GM18951 (cell line): ENCODE results near the gene CHST6.
"Not testable (repeated sequence)": the region's sequence is repeated elsewhere in the genome, so short reads cannot be mapped to it uniquely, and the experiment has no call there.

Source experiments
- POLR2A ChIP-seq: IDR thresholded peaks from 4 replicates; pipeline ENCODE4 v1.6.1; 2011; ENCODE audit warnings: mild to moderate bottlenecking; ENCODE audit not compliant: insufficient read length, insufficient read depth; ENCODE audit errors: extremely low read depth
- in situ Hi-C: fragments of 300-500 bp; cut with MboI; formaldehyde crosslinking; loops from one replicate; pipeline ENCODE4 v1.12.0; 2022; ENCODE audit warnings: low sequenced_read_pairs, mixed read lengths, inconsistent platforms; ENCODE audit not compliant: unreplicated experiment

CHST6 gene

GRCh38 chr16:75495076-75495674 is at the start of gene CHST6:
CHST6 (minus strand) TSS chr16:75495441; CDS start chr16:75479828, 15,613 bp downstream.
- no peak for TF ChIP-seq POLR2A
- in situ Hi-C loops, result no loop called here

- in situ Hi-C loops, result loop anchor here (10.0 kb wide), 1 partner anchor 222 kb away; no protein-coding TSS in a partner anchor
Observed at GRCh38 chr16:75542462-75542861, 47.2 kb upstream of the CHST6 start.

GRCh38 chr16:75541236-75541635 is 46.0 kb upstream of the CHST6 start:
- in situ Hi-C loops, result loop anchor here (10.0 kb wide), 1 partner anchor 224 kb away; no protein-coding TSS in a partner anchor
- no peak for TF ChIP-seq POLR2A

GRCh38 chr16:75538882-75539565 is 43.8 kb upstream of the CHST6 start:
- in situ Hi-C loops, result not testable (repeated sequence)

GRCh38 chr16:75537776-75538175 is 42.5 kb upstream of the CHST6 start:
- in situ Hi-C loops, result no loop called here
- TF ChIP-seq POLR2A, result no peak

GRCh38 chr16:75535901-75536300 is 40.7 kb upstream of the CHST6 start, which contains the start of gene CHST5:
CHST5 (minus strand) TSS chr16:75536108; CDS start chr16:75530384, 5,724 bp downstream.
- TF ChIP-seq POLR2A, result no peak
- in situ Hi-C loops, result no loop called here

GRCh38 chr16:75535211-75535843 is 40.1 kb upstream of the CHST6 start:
- in situ Hi-C loops, result no loop called here
- no peak for TF ChIP-seq POLR2A

GRCh38 chr16:75534560-75535205 is 39.4 kb upstream of the CHST6 start:
- in situ Hi-C loops, result no loop called here
- TF ChIP-seq POLR2A, result no peak

- no peak for TF ChIP-seq POLR2A
- in situ Hi-C loops, result no loop called here
Observed at GRCh38 chr16:75532791-75533190, 37.5 kb upstream of the CHST6 start.

- TF ChIP-seq POLR2A, result no peak
- in situ Hi-C loops, result no loop called here
Observed at GRCh38 chr16:75532142-75532765, 37.0 kb upstream of the CHST6 start.

- in situ Hi-C loops, result no loop called here
- no peak for TF ChIP-seq POLR2A
Observed at GRCh38 chr16:75529959-75530358, 34.7 kb upstream of the CHST6 start.

- in situ Hi-C loops, result no loop called here
- TF ChIP-seq POLR2A, result no peak
Observed at GRCh38 chr16:75529056-75529905, 34.0 kb upstream of the CHST6 start.
